Astrocyte (in vitro differentiated cells and primary cell): ENCODE measurements around the gene POLG2.

Source experiments
- CTCF ChIP-seq: IDR thresholded peaks from 2 replicates; pipeline ENCODE4 v1.5.1; 2011; ENCODE audit warnings: low read depth, mild to moderate bottlenecking, inconsistent platforms, low read length, moderate library complexity; ENCODE audit not compliant: insufficient read depth
- EZH2 ChIP-seq: IDR thresholded peaks from 2 replicates; pipeline ENCODE4 v1.6.1; 2012; ENCODE audit warnings: mild to moderate bottlenecking, low read length, inconsistent platforms; ENCODE audit not compliant: insufficient read depth

DNA sequence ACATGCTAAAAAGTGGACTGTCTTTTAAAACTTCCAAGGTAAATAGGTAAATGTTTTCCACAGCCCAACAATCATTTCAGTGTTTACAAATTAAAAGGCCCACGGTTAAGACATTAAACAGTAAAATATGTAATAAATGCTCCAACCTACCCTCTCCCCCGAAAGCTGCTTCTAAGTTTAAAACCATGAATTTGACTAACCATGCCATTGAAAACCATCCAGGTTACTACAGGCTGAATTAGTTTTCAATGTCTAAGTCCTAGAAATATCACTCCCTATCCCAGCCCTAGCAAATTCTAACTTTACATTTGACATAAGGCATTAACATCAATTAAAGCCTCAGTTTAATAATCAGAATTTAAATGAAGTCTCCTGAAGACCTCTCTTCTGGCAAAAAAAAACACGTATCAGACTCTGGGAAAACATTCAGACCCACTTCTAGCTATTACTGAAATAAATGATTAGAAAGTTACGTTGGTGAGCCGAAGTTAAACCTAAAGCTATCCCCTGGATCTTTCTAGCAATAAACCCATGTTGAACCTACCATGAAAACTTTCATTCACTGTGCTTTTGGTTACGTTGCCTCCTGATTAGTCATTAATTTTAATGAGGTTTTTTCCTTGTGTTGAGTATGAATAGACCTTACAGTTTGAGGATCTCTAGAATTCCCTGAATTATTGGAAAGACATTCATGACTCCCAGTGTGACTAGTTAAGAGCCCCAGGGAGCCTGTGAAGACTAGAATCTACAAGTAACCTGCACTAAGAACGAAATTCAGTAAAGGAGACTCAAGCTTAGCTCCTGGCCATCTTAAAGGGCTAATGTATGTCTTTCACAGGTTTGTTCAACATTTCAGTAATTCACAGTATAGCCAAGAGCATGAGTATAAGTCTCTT lies 1.7 kb upstream of the POLG2 start:
- no peak for TF ChIP-seq CTCF
- no peak for TF ChIP-seq EZH2
